GM18909 (cell line): ENCODE measurements around the gene TBC1D4.
"Not testable (repeated sequence)": the region's sequence is repeated elsewhere in the genome, so short reads cannot be mapped to it uniquely, and the experiment has no call there.

ENCODE experiments used
- ATAC-seq: cut with Tn5 transposase; IDR thresholded peaks from one replicate; pipeline ENCODE4 v1.9.1; 2021; ENCODE audit warnings: mild to moderate bottlenecking; ENCODE audit not compliant: unreplicated experiment, poor library complexity

TBC1D4 gene

DNA sequence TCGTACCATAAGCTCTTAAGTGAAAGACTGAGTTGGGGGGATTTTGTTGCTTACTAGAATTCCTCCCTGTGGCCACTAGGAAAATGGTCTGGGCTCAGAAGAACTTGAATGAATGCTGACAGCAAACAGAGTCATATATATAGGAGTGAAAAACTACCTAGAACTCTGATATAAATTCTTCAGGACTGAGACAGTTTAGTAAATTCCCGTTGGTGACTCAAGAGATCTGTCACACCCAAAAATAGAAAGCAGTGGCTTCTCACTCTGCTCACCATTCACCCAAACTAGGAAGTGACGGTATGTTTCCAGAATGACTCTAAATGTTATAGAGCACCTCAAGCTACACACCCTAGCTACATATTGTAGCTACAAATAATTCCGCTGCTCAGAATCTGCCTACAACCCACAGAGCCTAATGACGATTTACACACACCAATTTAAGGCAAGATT is 116.2 kb downstream of the TBC1D4 start:
- peak; percentile 96 for ATAC-seq

DNA sequence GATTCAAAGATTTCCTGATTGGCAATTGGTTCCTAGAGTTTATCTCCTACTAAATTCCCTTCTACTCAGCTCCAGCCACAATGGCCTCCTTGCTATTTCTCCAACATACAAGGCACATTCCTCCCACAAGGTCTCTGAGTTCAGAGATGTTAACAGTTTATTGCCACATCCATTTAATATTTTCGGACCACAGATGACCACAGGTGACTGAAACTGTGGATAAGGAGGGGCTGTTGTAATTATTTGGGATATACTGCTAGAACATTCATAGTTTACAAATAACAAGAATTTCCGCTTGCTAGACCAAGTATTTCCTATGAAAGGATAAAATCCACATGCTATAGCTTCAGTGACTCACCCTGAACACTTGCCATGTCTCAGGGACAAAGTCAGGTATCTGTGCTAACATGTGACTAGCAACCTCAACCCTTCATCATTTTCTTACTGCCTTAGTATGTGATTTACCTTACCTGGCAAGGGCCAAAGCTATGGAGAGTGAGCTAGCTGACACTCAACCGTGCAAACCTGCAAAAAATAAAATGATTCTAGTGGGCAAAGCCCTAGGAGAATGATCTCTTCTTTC is 117.7 kb downstream of the TBC1D4 start:
- no peak for ATAC-seq

DNA sequence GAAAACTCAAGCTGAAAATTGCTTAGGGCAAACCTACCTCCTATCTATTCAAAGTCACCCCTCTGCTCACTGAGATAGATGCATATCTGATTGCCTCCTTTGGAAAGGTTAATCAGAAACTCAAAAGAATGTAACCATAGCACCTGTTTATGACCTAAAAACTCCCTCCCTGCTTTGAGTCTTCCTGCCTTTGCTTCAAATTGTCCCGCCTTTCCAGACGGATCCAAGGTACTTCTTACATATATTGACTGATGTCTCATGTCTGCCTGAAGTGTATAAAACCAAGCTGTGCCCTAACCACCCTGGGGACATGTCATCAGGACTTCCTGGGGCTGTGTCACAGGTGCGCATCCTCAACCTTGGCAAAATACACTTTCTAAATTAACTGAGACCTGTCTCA is 118.6 kb downstream of the TBC1D4 start:
- no peak for ATAC-seq

DNA sequence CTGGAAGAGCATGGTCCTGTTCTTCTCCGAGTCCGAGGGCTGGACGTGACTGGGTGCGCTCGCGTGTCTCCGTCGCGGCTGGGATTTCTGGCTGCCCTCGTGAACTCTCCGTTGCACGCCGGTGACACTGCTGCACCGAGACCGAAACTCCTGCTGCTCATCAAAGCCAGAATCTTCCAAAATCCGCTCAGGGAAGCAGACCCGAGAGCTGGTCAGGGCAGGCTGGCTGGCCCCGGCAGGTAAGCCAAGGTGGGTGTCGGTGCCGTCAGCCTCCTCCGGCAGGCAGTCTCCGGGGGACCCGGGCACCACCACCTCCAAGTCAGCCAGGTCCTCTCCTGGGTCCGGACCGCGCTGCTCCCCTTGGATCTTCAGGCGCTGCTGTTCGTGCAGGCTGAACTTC is 119.9 kb downstream of the TBC1D4 start:
- ATAC-seq: no peak

- peak; percentile 56 for ATAC-seq
Observed at GRCh38 chr13:75360170-75360569, 121.8 kb downstream of the TBC1D4 start.

DNA sequence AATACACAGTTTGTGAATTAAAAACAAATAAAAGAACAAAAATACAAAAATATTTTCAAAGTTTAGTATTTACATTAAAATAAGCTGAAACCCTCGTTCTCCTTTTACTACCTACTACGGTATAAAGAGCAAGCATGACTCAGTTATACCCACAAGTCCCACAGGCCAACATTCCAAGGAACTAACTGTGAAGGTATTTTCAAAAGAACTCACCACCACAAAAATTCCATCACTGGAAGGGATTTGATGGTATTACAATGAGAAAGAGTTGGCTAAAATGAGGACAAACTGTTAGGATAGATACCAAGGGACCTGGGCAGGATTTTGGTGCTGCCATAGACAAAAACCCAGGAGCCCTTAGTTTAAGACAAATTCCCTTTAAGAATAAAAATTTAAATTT is 122.7 kb downstream of the TBC1D4 start:
- ATAC-seq: no peak

GRCh38 chr13:75357576-75358289 is 124.2 kb downstream of the TBC1D4 start:
- peak; percentile 79 for ATAC-seq

GRCh38 chr13:75356421-75356820 is 125.5 kb downstream of the TBC1D4 start:
- no peak for ATAC-seq

DNA sequence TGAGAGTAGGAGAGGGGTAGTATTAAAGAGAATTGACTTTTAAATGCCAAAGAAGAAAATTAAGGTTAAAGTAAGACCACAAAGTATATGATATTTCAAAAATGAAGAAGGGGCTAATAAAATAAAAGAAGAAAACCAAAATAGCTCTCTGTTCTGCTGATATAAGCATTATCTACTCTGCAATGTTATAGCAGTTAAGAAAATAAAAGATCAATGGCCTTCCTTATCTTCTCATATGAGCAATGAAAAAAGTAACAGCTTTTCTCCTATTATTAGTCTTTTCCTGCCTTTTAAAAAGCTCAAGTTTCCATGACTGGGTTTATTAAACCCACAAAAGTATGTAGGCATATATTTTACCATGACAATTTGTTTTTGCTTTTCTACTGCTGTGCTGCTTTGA is 126.4 kb downstream of the TBC1D4 start:
- ATAC-seq: no peak

- ATAC-seq: peak; percentile 88
Observed at GRCh38 chr13:75353781-75354193, 128.2 kb downstream of the TBC1D4 start.

DNA sequence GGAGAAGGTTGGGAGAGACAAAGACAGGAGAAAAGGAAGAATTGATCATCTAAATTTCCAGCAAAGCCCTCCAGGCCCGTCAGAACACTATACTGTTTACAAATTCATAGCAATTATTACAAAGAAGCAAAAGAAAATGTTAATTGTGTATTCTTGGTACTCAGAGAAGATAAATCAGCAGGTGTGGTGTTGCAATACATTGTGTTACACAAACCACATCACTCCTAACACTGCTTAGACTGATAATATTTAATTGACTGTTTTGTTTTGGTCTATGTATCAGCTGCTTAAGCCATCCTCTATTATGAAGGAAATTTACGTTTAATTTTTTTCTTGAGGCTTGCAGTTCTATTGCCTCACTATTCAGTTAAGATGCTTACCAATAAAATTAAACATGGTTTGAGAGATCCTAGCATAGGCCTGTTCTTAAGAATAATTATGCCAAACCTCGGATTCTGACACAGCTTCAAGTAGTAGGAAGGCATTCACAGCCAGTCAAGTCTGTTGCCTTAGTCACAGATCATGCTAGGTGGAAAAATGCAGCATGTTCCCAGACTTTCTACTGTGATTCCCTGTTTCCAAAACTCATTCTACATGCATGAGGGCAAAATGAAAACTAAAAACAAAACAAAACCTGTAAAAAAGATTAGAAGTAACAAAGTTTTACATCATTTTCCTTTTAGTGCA is 129.2 kb downstream of the TBC1D4 start:
- ATAC-seq: no peak

- ATAC-seq: not testable (repeated sequence)
Observed at GRCh38 chr13:75351538-75351937, 130.4 kb downstream of the TBC1D4 start.

DNA sequence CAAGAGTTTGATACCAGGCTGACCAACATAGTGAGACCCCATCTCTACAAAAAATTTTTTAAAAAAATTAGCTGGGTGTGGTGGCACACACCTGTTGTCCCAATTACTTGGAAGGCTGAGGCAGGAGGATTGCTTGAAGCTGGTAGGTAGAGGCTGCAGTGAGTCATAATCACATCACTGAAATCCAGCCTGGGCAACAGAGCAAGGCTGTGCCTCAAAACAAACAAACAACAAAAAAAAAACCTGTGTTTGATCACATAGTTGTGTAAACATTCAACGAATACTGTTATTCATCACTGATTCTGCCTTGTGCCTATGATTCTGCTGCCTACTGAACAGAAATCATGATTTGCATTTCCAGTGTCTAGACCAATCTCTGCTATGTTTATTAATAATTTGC is 134.0 kb downstream of the TBC1D4 start:
- ATAC-seq: no peak

GRCh38 chr13:75347457-75347856 is 134.5 kb downstream of the TBC1D4 start:
- no peak for ATAC-seq

DNA sequence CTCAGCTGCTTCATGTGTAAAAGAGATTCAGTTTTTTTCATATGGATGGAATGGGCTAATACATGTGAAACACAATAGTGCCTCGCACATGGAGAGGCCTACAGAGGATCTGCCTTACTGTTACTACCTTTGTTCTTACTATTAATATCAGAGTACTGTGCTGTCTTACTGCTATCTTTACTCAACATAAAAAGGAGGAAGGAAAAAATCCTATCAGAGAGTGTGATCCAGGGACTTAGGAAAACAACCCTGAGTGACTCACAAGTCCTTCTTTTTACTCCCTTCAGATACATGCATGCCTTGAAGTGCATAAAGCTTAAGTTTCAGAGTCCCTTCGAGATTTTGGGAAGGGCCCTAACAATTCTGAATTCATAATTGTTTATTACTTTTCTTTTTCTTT is 136.8 kb downstream of the TBC1D4 start:
- no peak for ATAC-seq

- peak; percentile 79 for ATAC-seq
Observed at GRCh38 chr13:75341028-75341427, 140.9 kb downstream of the TBC1D4 start.

- ATAC-seq: no peak
Observed at GRCh38 chr13:75339635-75340374, 142.2 kb downstream of the TBC1D4 start.

- ATAC-seq: no peak
Observed at GRCh38 chr13:75334634-75335447, 147.1 kb downstream of the TBC1D4 start.

DNA sequence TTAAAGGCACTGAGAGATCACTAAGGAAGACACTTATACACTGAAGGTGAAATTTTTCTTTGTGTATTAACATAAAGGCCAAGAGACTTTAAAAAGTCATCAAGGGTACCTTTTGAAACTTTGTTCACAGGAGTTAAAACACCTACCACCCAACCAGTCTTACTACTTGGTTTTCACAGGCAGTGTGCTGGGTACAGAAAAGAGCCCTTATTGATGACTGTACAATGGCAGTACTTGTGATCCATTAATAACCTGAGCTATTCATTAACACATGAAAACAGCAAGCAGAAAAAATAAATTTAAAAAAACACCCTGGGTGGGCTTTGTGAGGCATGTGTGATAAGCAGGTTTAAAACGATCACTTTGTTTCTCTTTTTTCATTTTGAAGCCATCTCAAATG is 148.9 kb downstream of the TBC1D4 start:
- no peak for ATAC-seq

GRCh38 chr13:75331792-75332349 is 150.1 kb downstream of the TBC1D4 start:
- ATAC-seq: no peak
